Vagina (tissue), 2 donors: ENCODE results near the gene C10orf71. TPM values are rescaled to one million over a fixed set of nuclear protein-coding genes. Genes with fewer than 3 reads are reported as not detected.

Experiments
- DNase-seq, 2 donors: peaks; one replicate each; pipeline ENCODE4 v3.0.0-alpha.2; 2017; ENCODE audit errors: extremely low spot score in 2 of 2
- H3K27ac ChIP-seq: fragments of 200-600 bp; sonication (generic); one replicate; pipeline ENCODE4 v1.5.1; 2019
- H3K27me3 ChIP-seq: fragments of 200-600 bp; sonication (generic); one replicate; pipeline ENCODE4 v1.5.1; 2019
- H3K36me3 ChIP-seq, 2 donors: fragments of 200-600 bp; sonication (generic); one replicate each; pipeline ENCODE4 v1.5.1; 2017 to 2019
- H3K4me1 ChIP-seq: fragments of 200-600 bp; sonication (generic); one replicate; pipeline ENCODE4 v1.5.1; 2019
- H3K4me3 ChIP-seq, 2 donors: fragments of 200-600 bp; sonication (generic); 1 replicate in 1 of 2; 2 replicates in 1 of 2; pipeline ENCODE4 v1.5.1; 2016 to 2019
- H3K9me3 ChIP-seq: fragments of 200-600 bp; sonication (generic); one replicate; pipeline ENCODE4 v1.5.1; 2019
- CTCF ChIP-seq, 3 experiments: fragments of 450-650 bp in 2 of 3; fragments of 200-600 bp in 1 of 3; sonication (generic) in 1 of 3; IDR thresholded peaks; one replicate each; pipeline ENCODE4 v1.5.1; 2017 to 2019; ENCODE audit warnings: antibody characterized with exemption in 3 of 3, mild to moderate bottlenecking in 2 of 3, moderate library complexity in 2 of 3
- POLR2A ChIP-seq, 2 donors: fragments of 450-650 bp; IDR thresholded peaks; one replicate each; pipeline ENCODE4 v1.6.1; 2017; ENCODE audit warnings: antibody characterized with exemption in 2 of 2, mild to moderate bottlenecking in 2 of 2, moderate library complexity in 2 of 2
- POLR2AphosphoS5 ChIP-seq, 2 donors: sonication (generic); formaldehyde crosslinking; IDR thresholded peaks; one replicate each; pipeline ENCODE4 v1.9.0; 2017; ENCODE audit warnings: antibody characterized with exemption in 2 of 2, mild to moderate bottlenecking in 2 of 2, low read depth in 1 of 2; ENCODE audit not compliant: insufficient read depth in 1 of 2
- intact Hi-C: fragments of 100-400 bp; cut with DNase I; formaldehyde crosslinking; loops from one replicate; pipeline ENCODE4 v1.15.1; 2023
- total RNA-seq: library from RNA; depleted of rRNA; stranded (reverse); fragments of >200 nt; gene quantifications from one replicate; pipeline ENCODE4 v1.2.3, GENCODE V29; 2016

The C10orf71 gene
- total RNA-seq, 1 donor from 2014 or later = not detected

GRCh38 chr10:49334964-49335363, 36.0 kb downstream of the C10orf71 start:
- no peak overlapping the region for H3K27ac ChIP-seq
- H3K4me3 ChIP-seq = no peak overlapping the region
- no peaks in the 10 kb centered on the region for H3K27me3 ChIP-seq
- H3K36me3 ChIP-seq = no peaks in the 10 kb centered on the region
- no peaks in the 10 kb centered on the region for H3K4me1 ChIP-seq
- DNase-seq = peak in 1 of 2 donors; percentile 54
- intact Hi-C loops = no loop called here
- TF ChIP-seq CTCF (IDR thresholded peaks at IDR 0.05) (no peak), POLR2AphosphoS5 (IDR thresholded peaks at IDR 0.05; ENCODE audit: insufficient read depth in 1 of 2, low read depth in 1 of 2) (no peak), POLR2A (IDR thresholded peaks at IDR 0.05) (no peak)
- H3K9me3 ChIP-seq = no peaks in the 10 kb centered on the region

DNA sequence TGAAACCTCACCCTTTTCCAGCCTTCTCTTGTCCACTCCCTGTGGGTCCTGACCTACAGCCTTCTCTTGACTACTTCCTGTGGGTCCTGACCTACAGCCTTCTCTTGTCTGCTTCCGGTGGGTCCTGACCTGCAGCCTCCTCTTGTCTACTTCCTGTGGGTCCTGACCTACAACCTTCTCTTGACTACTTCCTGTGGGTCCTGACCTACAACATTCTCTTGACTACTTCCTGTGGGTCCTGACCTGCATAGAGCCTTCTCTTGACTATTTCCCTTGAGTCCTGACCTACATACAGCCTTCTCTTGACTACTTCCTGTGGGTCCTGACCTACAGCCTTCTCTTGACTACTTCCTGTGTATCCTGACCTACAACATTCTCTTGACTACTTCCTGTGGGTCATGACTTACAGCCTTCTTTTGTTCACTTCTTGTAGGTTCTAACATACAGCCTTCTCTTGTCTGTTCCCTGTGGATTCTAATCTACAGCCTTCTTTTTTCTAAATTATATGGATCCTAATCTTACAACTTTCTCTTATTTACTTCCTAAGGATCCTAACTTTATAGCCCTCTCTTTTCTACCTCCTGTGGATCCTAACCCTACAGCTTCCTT, 36.5 kb downstream of the C10orf71 start:
- Histone ChIP-seq H3K4me1 (no peaks in the 10 kb centered on the region), H3K9me3 (no peaks in the 10 kb centered on the region), H3K27me3 (no peaks in the 10 kb centered on the region), H3K36me3 (no peaks in the 10 kb centered on the region), H3K27ac (no peak overlapping the region), H3K4me3 (no peak overlapping the region)
- DNase-seq = peak; percentile 61 to 70
- TF ChIP-seq POLR2A (IDR thresholded peaks at IDR 0.05) (no peak), CTCF (IDR thresholded peaks at IDR 0.05) (no peak), POLR2AphosphoS5 (IDR thresholded peaks at IDR 0.05; ENCODE audit: insufficient read depth in 1 of 2, low read depth in 1 of 2) (no peak)
- intact Hi-C loops = no loop called here

- no peak for DNase-seq
- intact Hi-C loops = no loop called here
- no peaks in the 10 kb centered on the region for H3K27me3 ChIP-seq
- no peak for TF ChIP-seq CTCF (IDR thresholded peaks at IDR 0.05)
- TF ChIP-seq POLR2A (IDR thresholded peaks at IDR 0.05) = no peak
- TF ChIP-seq POLR2AphosphoS5 (IDR thresholded peaks at IDR 0.05; ENCODE audit: insufficient read depth in 1 of 2, low read depth in 1 of 2) = no peak
- H3K4me3 ChIP-seq = no peak overlapping the region
- H3K9me3 ChIP-seq = no peaks in the 10 kb centered on the region
- no peaks in the 10 kb centered on the region for H3K36me3 ChIP-seq
- H3K4me1 ChIP-seq = no peaks in the 10 kb centered on the region
- no peak overlapping the region for H3K27ac ChIP-seq
Observed at GRCh38 chr10:49338604-49339003, 39.6 kb downstream of the C10orf71 start.

- Histone ChIP-seq H3K9me3 (no peaks in the 10 kb centered on the region), H3K27ac (no peak overlapping the region), H3K36me3 (no peaks in the 10 kb centered on the region), H3K27me3 (no peaks in the 10 kb centered on the region), H3K4me1 (no peaks in the 10 kb centered on the region), H3K4me3 (no peak overlapping the region)
- no peak for TF ChIP-seq CTCF (IDR thresholded peaks at IDR 0.05)
- no peak for TF ChIP-seq POLR2A (IDR thresholded peaks at IDR 0.05)
- TF ChIP-seq POLR2AphosphoS5 (IDR thresholded peaks at IDR 0.05; ENCODE audit: insufficient read depth in 1 of 2, low read depth in 1 of 2) = no peak
- intact Hi-C loops = no loop called here
- DNase-seq = no peak
Observed at GRCh38 chr10:49344840-49345239, 45.9 kb downstream of the C10orf71 start.

DNA sequence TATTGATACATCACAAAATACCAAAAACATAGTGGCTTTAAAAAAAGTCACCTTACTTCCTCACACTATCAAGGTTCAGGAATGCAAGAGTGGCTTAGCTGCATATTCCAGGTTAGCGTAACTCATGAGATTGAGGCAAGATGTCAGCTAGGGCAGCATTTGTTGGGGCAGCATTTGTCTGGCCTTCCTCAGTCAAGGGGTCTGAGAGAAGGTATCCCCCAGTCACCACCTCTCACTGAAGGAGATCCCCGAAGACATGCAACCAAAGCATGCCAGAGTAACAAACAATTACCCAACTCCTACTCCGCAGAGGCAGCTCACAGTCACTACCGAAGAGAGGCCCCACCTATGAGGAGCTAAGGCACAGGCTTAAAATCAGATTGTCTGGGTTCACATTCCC, 48.4 kb downstream of the C10orf71 start:
- Histone ChIP-seq H3K4me1 (no peaks in the 10 kb centered on the region), H3K9me3 (no peaks in the 10 kb centered on the region), H3K36me3 (no peaks in the 10 kb centered on the region), H3K27ac (no peak overlapping the region), H3K27me3 (no peaks in the 10 kb centered on the region), H3K4me3 (no peak overlapping the region)
- peak in 1 of 2 donors; percentile 60 for DNase-seq
- intact Hi-C loops = no loop called here
- no peak for TF ChIP-seq POLR2A (IDR thresholded peaks at IDR 0.05)
- no peak for TF ChIP-seq POLR2AphosphoS5 (IDR thresholded peaks at IDR 0.05; ENCODE audit: insufficient read depth in 1 of 2, low read depth in 1 of 2)
- no peak for TF ChIP-seq CTCF (IDR thresholded peaks at IDR 0.05)
